Testis (tissue), 3 donors: Measurements from ENCODE around the gene ENG. TPM values are rescaled to one million over a fixed set of nuclear protein-coding genes. Genes with fewer than 3 reads are reported as not detected.
A peak's percentile ranks its signal among the peaks of the same experiment; 100 is the strongest.
"Not testable (repeated sequence)": the region's sequence is repeated elsewhere in the genome, so short reads cannot be mapped to it uniquely, and the experiment has no call there.

Source experiments
- DNase-seq: peaks from one replicate; pipeline ENCODE4 v3.0.0-alpha.2; 2019
- H3K27ac ChIP-seq, 2 donors: fragments of 200-600 bp; sonication (generic); one replicate each; pipeline ENCODE4 v1.5.1; 2019
- H3K27me3 ChIP-seq: fragments of 200-600 bp; sonication (generic); one replicate; pipeline ENCODE4 v1.5.1; 2019
- H3K36me3 ChIP-seq: fragments of 200-600 bp; sonication (generic); one replicate; pipeline ENCODE4 v1.5.1; 2017; ENCODE audit warnings: low read depth; ENCODE audit errors: missing control alignments
- H3K4me1 ChIP-seq: fragments of 200-600 bp; sonication (generic); one replicate; pipeline ENCODE4 v1.5.1; 2019
- H3K4me3 ChIP-seq, 2 donors: fragments of 200-600 bp; sonication (generic); one replicate each; pipeline ENCODE4 v1.5.1; 2017 to 2019
- H3K9me3 ChIP-seq: fragments of 200-600 bp; sonication (generic); one replicate; pipeline ENCODE4 v1.5.1; 2017
- POLR2A ChIP-seq: fragments of 450-650 bp; IDR thresholded peaks from one replicate; pipeline ENCODE4 v1.6.1; 2017; ENCODE audit warnings: antibody characterized with exemption, mild to moderate bottlenecking, moderate library complexity
- WGBS, 2 donors: methylation state at CpG; one replicate each; pipeline ENCODE4 v1.1.5; 2018; 5-methylcytosine and 5-hydroxymethylcytosine counted together
- intact Hi-C: fragments of 100-400 bp; cut with DNase I; formaldehyde crosslinking; loops from one replicate; pipeline ENCODE4 v1.15.1; 2023; ENCODE audit warnings: low total_unique reads
- polyA plus RNA-seq: library from polyadenylated mRNA; stranded (reverse); fragments of 350-450 nt; fragmentation: Illumina TruSeq; extraction: RNeasy Lipid Tissue Mini Kit (QIAGEN cat#74804); gene quantifications from one replicate; pipeline ENCODE4 v1.2.3, GENCODE V29; 2014; ENCODE audit warnings: low read depth, low replicate concordance; ENCODE audit not compliant: insufficient read depth
- total RNA-seq, 2 donors: library from RNA; depleted of rRNA; stranded (reverse); fragments of >200 nt; gene quantifications; one replicate each; pipeline ENCODE4 v1.2.3, GENCODE V29; 2016
- TF ChIP-seq, protein P1 (sequence below), 3 experiments: fragments of 450-650 bp in 2 of 3; fragments of 200-600 bp in 1 of 3; sonication (generic) in 1 of 3; IDR thresholded peaks; one replicate each; pipeline ENCODE4 v1.5.1; 2016 to 2019; ENCODE audit warnings: antibody characterized with exemption in 3 of 3, mild to moderate bottlenecking in 2 of 3, moderate library complexity in 1 of 3

The ENG gene
- total and polyA plus RNA-seq, 3 donors from 2014 or later = 132 to 214 (median 144) TPM

DNA sequence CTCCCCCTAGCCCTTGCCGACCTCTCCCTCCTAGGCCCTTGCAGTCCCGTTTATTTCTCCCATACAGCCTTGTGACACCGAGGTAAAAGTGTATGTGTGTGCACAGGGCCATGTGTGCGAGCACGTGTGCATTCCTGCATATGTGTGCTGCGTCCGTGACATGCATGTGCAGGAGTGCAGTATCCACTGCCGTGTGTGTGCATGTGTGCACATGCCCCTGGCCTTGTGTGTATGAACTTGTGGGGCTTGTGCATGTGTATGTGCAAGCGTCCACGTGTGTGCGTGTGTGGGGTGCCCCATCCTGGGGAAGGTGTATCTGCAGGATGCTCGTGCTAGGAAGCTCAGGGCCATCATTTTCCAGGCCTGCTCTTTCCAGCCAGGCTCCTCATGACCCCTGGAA is 16.4 kb upstream of the ENG start:
- intact Hi-C loops = loop anchor here (10.0 kb wide), 1 partner anchor 136 kb away; the partner anchor contains the start of gene TOR2A
- H3K9me3 ChIP-seq = no peaks in the 10 kb centered on the region
- no peak overlapping the region for H3K4me3 ChIP-seq
- peaks cover 58% of the 10 kb centered on the region for H3K4me1 ChIP-seq
- TF ChIP-seq, protein P1, sequence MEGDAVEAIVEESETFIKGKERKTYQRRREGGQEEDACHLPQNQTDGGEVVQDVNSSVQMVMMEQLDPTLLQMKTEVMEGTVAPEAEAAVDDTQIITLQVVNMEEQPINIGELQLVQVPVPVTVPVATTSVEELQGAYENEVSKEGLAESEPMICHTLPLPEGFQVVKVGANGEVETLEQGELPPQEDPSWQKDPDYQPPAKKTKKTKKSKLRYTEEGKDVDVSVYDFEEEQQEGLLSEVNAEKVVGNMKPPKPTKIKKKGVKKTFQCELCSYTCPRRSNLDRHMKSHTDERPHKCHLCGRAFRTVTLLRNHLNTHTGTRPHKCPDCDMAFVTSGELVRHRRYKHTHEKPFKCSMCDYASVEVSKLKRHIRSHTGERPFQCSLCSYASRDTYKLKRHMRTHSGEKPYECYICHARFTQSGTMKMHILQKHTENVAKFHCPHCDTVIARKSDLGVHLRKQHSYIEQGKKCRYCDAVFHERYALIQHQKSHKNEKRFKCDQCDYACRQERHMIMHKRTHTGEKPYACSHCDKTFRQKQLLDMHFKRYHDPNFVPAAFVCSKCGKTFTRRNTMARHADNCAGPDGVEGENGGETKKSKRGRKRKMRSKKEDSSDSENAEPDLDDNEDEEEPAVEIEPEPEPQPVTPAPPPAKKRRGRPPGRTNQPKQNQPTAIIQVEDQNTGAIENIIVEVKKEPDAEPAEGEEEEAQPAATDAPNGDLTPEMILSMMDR (IDR thresholded peaks at IDR 0.05) = no peak
- WGBS, 2 donors = 69 to 88% methylated on average over 8 to 12 of the region's 12 CpGs
- H3K36me3 ChIP-seq = no peaks in the 10 kb centered on the region
- no peak for DNase-seq
- H3K27me3 ChIP-seq = no peaks in the 10 kb centered on the region
- H3K27ac ChIP-seq = no peak overlapping the region

DNA sequence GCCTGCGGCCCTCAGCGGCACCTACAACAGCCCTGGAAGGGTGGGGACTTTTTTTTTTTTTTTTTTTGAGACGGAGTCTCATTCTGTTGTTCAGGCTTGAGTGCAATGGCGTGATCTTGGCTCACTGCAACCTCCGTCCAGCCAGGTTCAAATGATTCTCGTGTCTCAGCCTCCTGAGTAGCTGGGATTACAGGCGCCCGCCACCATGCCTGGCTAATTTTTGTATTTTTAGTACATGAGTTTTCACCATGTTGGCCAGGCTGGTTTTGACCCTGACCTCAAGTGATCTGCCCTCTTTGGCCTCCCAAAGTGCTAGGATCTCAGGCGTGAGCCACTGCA is 15.7 kb upstream of the ENG start:
- intact Hi-C loops = loop anchor here (10.0 kb wide), 1 partner anchor 135 kb away; the partner anchor contains the start of gene TOR2A
- not testable (repeated sequence) for H3K36me3 ChIP-seq
- H3K4me1 ChIP-seq = peaks cover 50% of the 10 kb centered on the region

DNA sequence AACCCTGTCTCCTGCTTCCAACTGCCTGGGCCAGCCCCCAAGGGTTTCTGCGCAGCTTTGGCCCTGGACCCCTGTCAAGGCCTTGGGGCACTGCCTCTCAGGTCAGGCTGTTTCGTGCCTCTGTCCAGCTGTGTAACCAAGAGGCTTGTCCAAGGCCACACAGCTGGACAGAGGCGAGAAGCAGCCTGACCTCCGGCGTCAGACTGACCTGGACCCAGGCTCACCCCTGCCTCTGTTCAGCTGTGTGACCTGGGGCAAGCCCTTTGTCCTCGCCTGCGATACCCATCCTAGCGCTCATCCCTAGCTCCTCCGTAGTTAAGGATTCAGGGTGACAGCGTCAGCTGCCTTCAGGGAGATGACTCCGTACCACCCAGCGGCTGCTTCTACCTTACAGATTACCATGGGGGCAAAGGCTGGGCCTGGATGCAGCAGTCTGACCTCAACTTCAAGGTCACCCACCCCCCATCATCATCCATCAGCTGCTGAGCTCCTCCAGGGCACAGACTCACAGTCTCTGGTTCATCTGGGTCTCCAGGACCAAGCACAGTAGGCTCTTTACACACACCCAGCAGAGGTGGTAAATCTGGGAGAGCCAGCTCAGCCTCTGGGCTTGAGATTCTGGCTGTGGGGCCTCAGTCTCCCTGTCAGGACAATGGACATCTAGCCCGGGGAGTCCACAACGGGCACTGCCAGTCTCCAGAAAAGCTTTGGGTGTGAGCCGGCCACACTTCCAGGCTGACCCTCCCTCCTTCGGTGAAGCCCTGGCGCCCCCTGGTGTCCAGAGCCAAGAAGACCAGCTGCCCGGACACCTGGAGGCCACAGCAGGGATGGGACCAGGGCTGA is 15.1 kb upstream of the ENG start:
- peaks cover 44% of the 10 kb centered on the region for H3K4me1 ChIP-seq
- no peak overlapping the region for H3K4me3 ChIP-seq
- no peaks in the 10 kb centered on the region for H3K27me3 ChIP-seq
- H3K27ac ChIP-seq = peak overlapping the region in 1 of 2 donors; percentile 83
- peak; percentile 92 for DNase-seq
- intact Hi-C loops = loop anchor here (10.0 kb wide), 2 partner anchors 85 to 135 kb away; partner anchors contain the start of genes CDK9 and TOR2A
- WGBS, 2 donors = 44 to 70% methylated on average over 13 to 18 of the region's 18 CpGs
- TF ChIP-seq, protein P1 (IDR thresholded peaks at IDR 0.05) = peak; percentile 75 to 94 (median 92)
- TF ChIP-seq POLR2A = no peak
- H3K9me3 ChIP-seq = no peaks in the 10 kb centered on the region
- no peaks in the 10 kb centered on the region for H3K36me3 ChIP-seq

More for the DNA sequence above, 15.7 kb upstream of the ENG start:
- not testable (repeated sequence) for H3K27ac ChIP-seq, H3K9me3 ChIP-seq, DNase-seq, H3K4me3 ChIP-seq, H3K27me3 ChIP-seq
- WGBS, 2 donors = 74 to 85% methylated on average over 8 to 9 of the region's 9 CpGs

DNA sequence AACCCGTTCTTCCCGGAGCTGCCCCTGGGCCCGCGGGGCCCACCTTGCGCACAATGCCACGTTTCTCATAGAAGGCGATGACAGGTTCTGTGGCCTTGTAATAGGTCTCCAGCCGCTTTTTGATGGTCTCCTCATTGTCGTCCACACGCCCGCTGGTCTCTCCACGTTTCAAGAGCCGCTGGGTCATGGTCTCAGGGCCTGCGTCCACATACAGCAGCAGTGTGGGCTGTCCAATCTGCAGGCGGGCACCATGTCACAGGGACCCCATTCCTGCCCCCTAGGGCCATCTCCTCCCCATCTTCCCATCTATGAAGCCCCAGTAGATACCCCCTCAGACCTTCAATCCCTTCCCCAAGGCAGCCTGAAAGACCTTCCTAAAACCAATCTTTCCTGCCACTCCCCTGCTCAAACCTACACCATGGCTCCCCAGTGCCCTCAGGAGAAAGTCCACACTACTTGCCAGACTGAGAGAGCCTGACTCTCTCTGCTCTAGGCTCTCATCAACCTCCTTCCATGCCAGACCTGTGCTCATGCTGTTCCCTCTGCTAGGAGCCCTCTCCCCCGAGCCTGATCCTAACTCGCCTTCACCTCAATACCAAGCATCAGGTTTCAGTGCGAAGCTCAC is 13.9 kb upstream of the ENG start:
- TF ChIP-seq, protein P1 (IDR thresholded peaks at IDR 0.05) = no peak
- TF ChIP-seq POLR2A = no peak
- DNase-seq = no peak
- WGBS, 2 donors = 82% methylated on average over 12 to 18 of the region's 18 CpGs
- intact Hi-C loops = loop anchor here (10.0 kb wide), 1 partner anchor 84 kb away; the partner anchor contains the start of gene CDK9
- Histone ChIP-seq H3K4me1 (peaks cover 33% of the 10 kb centered on the region), H3K9me3 (no peaks in the 10 kb centered on the region), H3K27ac (peak overlapping the region; percentile 20 to 83), H3K4me3 (no peak overlapping the region), H3K36me3 (no peaks in the 10 kb centered on the region), H3K27me3 (no peaks in the 10 kb centered on the region)
